GM21825 (cell line): Measurements from ENCODE around the gene PPP1R16B.

Experiments used
- ATAC-seq: cut with Tn5 transposase; IDR thresholded peaks from one replicate; pipeline ENCODE4 v1.9.1; 2021; ENCODE audit warnings: mild to moderate bottlenecking, moderate library complexity; ENCODE audit not compliant: unreplicated experiment

Gene PPP1R16B

DNA sequence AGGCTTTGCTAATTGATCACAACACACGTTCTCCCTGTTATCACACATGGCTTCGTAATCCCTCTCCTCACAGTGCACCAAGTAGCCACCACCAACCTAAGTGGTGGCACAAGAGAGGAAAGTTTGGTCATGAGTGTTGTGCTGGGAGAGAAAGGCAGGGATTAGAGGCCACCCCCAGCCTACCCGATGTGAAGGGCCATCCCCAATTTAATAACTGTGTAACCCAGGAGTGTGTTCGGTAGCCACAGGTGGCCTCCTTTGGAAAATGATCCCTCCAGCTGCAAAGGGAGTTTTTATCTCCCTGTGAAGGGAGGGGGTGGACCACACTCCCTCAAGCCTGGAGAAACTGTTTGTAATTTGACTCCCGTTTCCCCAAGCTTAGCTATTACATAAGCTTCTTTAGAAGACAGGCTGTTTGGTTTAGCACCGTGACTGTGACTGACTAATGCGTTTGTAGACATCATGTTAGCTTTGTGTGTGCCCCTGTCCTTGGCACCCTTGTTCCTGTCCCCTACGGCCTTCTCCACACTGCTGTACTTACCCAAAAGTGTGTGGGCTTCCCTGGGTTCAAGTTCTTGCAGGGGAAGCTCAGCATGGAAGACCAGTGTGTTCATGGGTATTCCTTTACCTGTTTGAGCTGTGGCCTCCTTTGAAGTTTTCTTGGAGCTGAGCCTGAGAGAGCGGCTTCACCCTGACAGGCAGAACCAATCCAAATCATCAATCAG, 20.6 kb downstream of the PPP1R16B start:
- no peak for ATAC-seq

DNA sequence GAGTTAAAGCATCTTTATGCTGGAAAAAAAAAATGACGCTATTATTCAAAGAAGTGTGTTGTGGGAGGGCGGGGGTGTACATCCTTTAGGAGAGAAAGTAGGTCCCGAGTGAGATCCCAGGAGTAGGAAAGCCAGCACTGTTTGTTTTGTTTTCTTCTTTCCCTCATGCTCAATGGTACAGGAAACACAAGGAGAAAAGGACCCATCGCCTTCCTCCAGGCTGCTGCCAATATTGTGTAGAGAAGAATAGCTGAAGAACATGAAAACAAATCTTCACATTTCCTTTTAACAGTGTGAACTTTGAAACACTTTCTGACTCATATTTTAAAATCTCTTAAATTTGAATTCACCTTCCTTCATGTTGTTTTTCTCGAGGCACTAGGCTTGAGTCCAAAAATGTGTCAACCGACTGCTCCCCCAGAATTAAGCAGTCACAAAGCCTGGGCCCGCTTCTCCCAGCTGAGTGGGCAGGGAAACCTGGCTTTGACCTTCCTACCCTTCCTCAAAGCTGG, 22.3 kb downstream of the PPP1R16B start:
- ATAC-seq, result no peak

DNA sequence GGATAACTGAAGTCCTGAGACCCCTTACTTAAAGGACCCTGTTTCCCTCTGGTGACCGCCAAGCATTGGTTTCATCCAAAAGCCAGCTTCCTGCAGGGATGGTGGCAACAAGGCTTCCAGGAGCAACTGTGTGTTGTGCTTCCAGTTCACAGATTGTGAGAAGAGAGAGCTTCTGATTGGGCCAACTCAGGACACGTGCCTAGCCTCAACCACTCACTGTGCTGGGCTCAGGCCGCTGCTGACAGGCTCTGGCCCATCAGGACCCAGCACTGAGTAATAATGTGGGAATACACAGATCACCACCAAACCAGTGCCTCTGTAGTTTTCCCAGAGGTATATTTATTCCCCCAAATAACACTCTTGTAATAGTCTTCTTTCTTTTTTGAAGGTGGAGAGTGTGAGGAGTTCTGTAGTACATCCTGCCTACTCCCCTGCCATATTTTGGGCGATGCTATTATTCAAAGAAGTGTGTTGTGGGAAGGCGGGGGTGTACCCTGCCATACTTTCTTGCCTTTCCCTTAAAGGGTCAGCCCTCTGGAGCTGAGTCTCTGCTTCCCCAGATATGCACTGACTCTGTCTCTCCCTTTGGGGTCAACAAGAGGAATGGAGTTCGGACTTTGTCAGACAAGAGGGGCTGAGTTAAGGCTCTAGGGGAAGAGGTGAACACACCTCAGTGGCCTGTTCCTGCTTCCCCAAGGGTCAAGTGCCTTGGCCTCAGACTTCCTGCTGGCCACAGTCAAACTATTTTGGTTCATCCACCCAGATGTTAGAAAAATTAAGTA, 23.2 kb downstream of the PPP1R16B start:
- no peak for ATAC-seq

DNA sequence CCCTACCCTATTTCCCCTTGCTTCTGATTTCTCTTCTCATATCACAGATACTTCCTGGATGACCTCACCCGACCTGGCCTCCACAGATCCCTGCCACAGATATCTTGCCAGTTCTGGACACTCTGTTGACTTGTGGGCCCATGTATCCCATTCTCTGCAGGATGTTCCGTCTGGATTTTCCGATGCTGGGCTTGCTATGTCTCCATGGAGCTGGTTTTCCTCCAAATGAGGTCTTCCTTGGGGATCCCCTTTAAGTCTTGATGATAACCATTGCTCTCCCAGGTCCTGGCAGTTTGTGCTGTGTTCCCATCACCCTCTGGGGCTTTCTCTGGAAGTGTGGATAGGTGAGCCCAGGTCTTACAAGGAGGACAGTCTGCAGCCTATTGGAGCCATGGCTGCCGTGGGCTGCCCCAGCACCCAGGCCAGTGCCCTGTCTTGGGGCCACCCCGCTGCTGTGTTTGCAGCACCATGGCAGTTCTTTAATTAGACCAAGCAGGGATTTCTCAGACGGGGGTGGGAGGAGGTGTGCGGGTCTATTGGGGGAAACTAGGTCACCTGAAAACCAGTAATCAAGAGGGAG, 23.9 kb downstream of the PPP1R16B start:
- ATAC-seq, result no peak

DNA sequence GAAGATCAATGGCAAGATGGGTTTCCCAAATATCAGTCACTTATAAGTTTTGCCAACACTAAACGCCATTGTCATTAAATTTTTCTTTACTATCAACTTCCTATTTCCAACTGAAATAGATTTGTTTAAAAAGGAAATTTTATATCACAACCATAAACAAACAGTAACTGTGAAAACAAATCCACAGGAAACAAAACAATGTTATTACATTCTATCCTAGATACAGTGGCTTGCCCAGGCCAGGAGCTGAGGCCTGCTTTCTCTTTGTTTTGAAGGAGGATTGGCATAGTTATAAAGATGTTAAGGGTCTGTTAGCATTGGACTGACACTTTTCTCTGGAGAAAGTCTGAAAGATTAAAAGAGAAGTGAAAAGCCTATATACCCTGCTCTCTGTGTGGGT, 24.9 kb downstream of the PPP1R16B start:
- no peak for ATAC-seq

DNA sequence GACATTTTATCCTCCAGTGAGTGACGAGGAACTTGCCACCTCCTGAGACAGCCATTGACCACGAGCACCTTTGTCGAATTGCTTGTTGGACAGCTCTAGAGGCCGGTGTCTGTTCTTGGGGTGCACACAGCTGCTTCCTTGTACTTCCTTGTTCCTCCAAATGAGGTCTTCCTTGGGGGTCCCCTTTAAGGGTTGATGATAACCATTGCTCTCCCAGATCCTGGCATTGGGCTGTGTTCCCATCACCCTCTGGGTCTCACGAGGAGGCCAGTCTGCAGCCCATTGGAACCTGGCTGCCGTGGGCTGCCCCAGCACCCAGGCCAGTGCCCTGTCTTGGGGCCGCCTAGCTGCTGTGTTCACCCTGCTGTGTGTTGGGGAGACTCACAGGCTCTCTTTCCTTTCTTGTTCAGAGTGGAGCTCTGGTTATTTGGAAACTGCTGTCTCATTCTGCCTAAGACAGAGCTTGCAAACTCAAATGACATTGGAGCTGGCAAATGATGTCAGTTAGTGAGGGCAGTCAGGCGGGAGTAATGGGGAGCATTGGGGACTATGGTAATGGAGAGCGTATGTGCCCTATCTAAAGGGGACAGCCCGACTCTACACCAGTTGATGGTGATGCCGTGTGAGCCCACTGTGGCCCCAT, 25.7 kb downstream of the PPP1R16B start:
- no peak for ATAC-seq

DNA sequence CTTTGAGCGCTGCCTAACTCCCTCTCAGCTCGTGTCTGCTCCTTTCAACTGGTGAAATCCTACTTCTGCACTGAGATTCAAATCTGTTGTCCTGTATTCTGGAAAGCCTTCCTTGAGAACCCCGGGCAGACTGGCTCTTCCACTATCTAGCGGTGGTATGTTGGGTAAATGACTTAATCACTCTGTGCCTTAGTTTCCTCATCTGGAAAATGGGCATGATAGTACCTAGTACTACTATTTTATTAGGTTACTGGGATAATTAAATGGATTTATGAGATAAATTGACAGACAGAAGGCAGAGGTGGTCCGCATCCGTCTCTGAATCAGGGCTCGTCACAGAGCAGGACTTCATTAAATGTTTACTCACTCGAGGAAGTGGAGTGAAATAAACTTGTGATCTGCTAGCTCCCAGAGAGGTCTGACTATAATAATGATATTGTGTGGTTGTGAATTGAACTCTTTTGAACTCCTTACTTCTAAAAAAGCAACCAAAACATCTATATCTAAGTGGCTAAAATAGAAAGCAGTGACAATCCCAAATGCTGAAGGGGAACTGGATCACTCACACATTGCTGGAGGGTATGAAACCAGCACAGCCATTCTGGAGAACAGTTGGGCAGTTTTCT, 26.6 kb downstream of the PPP1R16B start:
- ATAC-seq, result no peak

DNA sequence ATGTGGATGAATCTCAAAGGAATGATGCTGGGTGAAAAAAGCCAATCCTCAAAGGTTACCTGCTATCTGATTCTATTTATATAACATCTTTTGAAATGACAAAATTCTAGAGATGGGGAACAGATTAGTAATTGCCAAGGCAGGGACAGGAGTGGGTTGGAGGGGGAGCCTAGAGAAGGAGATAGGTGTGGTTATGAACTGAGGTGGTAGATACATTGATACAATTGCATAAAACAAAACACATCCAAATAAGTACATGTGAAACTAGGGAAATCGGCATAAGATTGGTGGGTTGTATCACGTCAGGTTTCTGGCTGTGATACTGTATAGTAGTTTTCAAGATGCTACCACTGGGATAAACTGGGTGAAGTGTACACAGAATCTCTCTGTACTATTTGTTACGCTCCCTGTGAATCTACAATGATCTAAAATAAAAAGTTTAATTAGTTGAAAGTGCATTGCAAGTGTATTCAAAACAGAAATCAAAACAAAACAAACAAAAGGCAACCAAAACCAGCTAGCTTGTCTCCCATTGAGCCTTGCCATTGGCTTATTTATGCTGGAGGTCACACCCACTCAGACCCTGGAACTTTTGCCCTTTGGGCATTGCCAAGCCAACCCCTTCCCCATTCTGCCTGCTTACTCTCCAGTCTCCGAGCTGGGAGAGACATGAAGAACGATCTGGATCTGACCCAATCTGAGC, 27.8 kb downstream of the PPP1R16B start:
- no peak for ATAC-seq

DNA sequence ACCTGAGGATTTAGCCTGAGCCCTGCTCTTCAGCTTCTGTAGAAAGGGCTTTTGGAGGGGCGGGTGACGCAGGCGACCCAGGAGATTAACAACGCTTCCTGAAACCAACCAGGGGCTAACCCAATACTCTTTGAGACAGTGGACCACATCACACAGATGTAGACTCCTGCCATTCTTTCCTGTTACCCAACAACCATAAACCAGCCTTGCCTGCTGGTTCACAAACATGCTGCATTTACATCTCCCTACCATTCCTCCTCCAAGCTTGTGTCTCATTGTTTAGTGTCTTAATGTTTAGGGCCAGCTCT, 28.3 kb downstream of the PPP1R16B start:
- no peak for ATAC-seq

DNA sequence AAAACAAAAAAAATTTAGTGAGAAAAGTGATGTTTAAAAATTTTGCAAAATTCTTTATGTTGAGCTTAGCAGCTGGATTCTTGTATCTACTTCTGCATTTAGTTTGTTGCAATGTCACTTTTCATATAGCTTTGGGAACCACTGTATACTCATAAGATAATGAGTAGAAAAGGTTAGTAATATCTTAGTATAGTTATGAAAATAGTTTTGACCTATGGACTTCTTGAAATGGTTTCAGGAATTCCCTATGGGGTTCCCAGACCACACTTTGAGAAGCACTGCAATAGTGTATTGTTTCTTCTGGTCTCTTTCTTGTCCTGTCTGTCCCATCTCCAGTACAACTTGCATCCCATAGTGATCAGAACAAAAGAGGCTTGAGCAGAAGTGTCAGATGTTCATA, 29.4 kb downstream of the PPP1R16B start:
- no peak for ATAC-seq

DNA sequence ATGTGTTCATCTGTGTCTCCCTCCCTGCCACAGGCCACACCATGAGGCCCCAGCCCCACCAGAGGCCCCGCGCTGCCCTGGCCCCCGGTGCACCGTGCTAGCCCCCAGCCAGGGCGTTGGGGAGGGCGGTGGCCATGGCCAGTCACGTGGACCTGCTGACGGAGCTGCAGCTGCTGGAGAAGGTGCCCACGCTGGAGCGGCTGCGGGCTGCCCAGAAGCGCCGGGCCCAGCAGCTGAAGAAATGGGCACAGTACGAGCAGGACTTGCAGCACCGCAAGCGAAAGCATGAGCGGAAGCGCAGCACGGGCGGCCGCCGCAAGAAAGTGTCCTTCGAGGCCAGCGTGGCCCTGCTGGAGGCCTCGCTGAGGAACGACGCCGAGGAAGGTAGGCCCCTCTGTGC, 30.3 kb downstream of the PPP1R16B start:
- no peak for ATAC-seq

DNA sequence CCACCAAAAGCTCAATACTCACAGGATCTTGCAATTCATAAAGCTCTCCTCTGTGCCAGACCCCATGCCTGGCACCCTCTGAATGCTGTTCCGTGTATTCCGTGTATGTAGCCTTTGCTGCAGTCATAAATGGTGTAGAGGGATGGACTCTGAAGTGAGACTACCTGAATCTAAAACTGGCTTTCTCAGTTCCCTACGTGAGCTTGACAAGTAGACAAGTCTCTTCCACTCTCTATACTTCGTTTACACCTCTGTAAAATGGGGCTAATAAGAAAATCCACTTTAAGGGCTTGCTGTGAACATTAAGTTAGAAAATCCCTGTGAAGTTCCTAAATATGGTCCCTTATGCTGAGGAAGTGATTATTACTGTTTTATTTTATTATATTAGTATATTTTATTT, 31.5 kb downstream of the PPP1R16B start:
- no peak for ATAC-seq

DNA sequence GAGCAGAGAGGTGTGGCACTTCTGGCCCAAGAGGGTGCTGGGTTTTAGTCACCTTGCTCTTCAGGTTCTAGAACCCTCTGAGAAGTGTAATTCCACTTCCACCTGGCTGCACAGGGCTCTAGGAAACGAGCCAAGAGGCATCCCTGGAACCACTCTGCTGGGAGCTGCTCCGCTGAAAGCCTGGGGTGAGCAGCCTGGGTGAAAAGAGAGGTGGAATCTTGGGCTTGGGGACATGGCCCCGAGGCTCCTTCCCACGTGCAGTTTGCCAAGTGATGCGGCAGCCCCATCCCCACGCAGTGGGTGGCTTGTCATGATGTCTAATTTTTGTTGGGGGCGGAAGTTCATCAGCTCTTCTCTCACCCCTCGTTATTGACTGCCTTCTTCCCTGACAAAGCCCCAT, 32.8 kb downstream of the PPP1R16B start:
- ATAC-seq, result no peak

DNA sequence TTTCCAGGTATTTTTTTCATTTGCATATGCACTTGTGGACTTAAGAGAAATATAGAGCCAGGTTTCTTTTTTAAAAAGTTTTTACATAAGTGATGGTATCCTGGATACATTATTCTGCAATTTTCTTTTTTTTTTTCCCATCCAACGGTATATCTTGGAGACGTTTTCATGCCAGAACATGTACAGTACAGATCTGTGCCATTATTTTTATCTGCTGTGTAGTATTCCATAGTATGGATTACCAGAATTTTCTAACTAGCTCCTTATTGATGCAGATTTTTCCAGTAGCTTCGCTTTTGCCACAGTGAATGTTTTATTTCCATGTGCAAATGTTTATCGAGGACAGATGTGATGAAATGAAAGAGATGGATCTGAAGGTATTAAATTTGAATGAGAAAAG, 34.1 kb downstream of the PPP1R16B start:
- ATAC-seq, result no peak

DNA sequence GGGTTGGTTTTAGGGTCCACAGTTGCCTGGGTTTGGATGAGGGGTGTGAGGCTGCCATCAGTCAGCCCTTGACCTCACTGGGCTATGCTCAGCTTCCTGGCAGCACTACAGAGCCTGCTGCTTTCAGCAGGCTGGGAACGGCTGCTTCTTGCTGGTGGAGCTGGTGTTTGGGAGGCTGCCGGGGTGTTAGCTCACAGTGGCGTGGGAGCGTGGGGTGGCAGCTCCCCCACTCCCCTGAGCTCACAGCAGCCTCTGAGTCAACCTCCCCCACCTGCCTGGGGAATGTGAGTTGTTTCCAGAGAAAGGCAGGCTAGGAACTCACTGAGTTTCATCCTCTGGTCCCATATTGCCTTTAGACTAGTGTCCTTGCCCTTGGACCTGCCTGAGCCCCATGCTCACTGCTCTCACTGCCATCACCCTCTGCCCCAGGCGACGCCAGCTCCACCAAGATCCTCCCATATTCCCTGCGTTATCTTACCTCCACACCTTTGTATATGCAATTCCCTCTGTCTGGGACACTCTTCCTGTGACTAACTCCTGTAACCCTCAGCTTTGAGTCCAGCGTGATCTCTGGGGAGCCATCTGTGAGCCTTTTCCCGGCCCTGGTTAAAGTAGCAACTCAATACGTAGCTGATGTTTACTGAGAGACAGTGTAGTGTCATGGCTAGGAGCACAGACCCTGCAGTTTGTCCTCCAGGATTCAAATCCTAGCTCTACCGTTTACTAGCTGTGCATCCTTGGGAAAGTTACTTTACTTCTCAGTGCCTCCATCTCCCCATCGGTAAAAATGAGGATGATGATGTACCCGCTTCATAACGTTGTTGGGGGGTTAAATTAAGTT, 34.8 kb downstream of the PPP1R16B start:
- ATAC-seq, result no peak

DNA sequence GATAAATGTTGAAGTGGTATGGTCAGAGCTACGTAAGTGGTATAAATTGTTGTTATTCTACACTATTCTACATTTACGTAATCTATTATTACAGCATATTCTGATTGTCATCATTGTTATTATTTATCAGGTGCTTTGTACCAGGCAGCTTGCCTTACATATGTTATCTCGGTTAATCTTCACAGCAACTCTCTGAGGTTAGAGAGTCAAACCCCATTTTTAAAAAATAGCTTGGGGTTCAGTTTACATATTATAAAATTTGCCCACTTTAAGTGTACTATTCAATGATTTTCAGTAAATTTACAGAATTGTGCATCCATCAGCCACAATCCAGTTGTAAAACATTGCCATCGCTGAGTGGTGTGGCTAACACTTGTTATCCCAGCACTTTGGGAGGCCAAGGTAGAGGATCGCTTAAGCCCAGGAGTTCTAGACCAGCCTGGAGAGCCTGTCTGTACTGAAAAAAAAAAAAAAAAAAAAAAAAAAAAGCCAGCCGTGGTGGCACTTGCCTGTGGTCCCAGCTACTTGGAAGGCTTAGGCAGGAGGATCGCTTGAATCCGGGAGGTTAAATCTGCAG, 35.5 kb downstream of the PPP1R16B start:
- ATAC-seq, result no peak

DNA sequence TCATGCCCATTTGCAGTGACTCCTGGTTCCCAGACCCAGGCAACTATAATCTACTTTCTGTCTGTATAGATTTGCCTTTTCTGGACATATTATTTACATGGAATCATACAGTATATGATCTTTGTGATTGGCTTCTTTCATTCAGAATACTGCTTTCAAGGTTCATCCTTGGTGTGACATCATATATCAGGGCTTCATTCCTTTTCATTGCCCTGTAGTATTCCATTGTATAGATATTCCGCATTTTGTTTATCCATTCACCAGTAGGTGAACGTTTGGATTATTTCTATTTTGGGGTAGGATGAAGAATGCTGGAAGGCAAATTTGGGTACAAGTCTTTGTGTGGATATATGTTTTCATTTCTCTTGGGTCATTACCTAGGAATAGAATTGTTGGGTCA, 36.1 kb downstream of the PPP1R16B start:
- no peak for ATAC-seq

DNA sequence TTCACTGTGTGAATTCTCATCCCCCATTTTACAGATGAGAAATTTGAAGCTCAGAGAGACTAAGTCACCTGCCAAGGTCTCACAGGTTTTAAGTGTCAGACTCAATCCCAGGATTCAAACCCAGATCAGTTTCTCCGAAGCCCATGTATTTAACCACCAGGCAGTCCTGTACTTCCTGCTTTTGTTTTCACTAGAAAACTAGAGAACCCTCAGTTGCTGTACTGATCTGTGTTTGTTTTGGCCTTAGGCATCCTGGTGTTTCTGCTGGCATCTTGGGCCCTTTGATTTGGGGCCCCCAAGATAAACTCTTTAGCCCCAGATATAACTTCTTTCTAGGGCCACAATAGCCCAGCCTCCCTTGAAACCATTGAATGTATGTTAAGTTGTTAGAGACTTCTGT, 36.5 kb downstream of the PPP1R16B start:
- ATAC-seq, result peak; percentile 32

DNA sequence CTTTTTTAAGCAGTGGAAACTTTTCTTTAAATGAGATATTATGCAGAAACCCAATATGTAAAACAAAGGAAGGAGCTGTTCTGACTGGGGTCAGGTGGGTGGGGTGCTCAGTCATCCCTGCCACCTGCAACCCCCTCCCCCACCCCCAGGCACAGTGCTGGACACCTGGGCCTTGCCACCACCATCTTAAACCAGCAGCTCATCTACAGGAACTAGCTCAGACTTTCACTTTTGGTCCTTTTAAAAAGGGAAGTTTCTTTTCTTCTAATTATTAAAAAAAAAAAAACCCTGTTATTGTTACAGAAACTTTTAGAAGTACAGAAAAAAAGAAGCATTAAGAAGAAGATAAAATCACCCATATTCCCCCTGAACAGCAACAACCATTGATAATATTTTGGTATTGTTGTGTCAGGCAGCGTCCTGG, 37.1 kb downstream of the PPP1R16B start:
- ATAC-seq, result peak; percentile 85
